ENCODE results near the gene COL1A2.

DNA sequence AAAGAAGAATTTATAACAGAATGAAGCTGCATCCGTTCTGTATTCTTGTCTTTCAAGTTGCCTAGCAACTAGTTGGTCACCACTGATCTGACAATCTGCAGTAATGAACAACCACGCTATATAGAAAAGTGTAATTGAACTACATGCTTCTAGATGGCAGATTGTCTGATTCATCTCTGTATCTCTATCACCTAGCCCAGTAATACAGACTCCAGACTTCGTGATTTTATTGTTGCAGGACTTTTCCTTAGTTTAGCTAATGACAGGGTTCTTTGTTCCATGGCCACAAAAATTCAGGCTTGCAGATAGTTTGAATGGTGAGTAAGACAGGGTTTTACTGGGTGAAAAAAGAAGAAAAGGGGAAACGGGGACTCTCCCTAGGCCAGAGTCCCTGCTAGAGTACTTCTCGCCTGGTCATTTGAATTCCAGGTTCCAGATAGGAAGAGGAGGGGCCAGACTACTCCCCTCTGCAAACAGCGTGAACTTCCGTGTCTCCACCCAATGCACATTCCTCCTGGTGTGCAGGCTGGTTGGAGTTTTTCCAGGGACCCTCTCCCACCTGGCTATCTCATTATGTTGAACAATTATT is 45.9 kb downstream of the COL1A2 start:
- TF ChIP-seq EP300 (IDR thresholded peaks at IDR 0.05), result no peak
- no peak for TF ChIP-seq POLR2A (IDR thresholded peaks at IDR 0.05)
- TF ChIP-seq, protein P1, sequence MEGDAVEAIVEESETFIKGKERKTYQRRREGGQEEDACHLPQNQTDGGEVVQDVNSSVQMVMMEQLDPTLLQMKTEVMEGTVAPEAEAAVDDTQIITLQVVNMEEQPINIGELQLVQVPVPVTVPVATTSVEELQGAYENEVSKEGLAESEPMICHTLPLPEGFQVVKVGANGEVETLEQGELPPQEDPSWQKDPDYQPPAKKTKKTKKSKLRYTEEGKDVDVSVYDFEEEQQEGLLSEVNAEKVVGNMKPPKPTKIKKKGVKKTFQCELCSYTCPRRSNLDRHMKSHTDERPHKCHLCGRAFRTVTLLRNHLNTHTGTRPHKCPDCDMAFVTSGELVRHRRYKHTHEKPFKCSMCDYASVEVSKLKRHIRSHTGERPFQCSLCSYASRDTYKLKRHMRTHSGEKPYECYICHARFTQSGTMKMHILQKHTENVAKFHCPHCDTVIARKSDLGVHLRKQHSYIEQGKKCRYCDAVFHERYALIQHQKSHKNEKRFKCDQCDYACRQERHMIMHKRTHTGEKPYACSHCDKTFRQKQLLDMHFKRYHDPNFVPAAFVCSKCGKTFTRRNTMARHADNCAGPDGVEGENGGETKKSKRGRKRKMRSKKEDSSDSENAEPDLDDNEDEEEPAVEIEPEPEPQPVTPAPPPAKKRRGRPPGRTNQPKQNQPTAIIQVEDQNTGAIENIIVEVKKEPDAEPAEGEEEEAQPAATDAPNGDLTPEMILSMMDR (IDR thresholded peaks at IDR 0.05), result no peak

All from suprapubic skin (tissue), 3 donors.